Measurements from ENCODE around the gene TMEM145. TPM values are rescaled to one million over a fixed set of nuclear protein-coding genes. Genes with fewer than 3 reads are reported as not detected.
A peak's percentile ranks its signal among the peaks of the same experiment; 100 is the strongest.

TMEM145 gene
- total and polyA plus RNA-seq, 8 donors: 0.21 to 1.6 (median 0.89) TPM

DNA sequence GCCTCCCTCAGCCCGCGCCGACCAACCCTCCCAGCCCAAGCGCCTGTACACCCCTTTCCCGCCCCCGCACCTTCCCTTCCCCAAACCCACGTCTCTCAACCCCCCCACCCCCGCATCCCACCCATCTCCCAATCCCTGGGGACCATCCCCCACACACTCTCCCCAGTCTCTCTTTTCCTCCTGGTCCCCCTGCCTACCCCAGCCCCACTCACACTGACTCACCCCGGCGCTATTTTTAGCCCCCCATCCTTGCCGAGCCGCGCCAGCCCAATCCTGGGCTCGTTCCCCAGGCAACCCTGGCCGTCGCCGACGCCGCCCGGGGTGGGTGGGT is 32.3 kb upstream of the TMEM145 start:
- ATAC-seq: peak; percentile 6
- Histone ChIP-seq H3K36me3 (peaks cover 0 to under 1% of the 10 kb centered on the region in 2 donors), H3K4me3 (peak overlapping the region; percentile 75 to 76), H3K27ac (peak overlapping the region; percentile 89 to 94), H3K27me3 (no peaks in the 10 kb centered on the region), H3K4me1 (peaks cover 61 to 82% of the 10 kb centered on the region in 2 donors), H3K9me3 (no peaks in the 10 kb centered on the region)
- peak in 1 of 4 donors; percentile 59 for DNase-seq
- TF ChIP-seq, protein P1, sequence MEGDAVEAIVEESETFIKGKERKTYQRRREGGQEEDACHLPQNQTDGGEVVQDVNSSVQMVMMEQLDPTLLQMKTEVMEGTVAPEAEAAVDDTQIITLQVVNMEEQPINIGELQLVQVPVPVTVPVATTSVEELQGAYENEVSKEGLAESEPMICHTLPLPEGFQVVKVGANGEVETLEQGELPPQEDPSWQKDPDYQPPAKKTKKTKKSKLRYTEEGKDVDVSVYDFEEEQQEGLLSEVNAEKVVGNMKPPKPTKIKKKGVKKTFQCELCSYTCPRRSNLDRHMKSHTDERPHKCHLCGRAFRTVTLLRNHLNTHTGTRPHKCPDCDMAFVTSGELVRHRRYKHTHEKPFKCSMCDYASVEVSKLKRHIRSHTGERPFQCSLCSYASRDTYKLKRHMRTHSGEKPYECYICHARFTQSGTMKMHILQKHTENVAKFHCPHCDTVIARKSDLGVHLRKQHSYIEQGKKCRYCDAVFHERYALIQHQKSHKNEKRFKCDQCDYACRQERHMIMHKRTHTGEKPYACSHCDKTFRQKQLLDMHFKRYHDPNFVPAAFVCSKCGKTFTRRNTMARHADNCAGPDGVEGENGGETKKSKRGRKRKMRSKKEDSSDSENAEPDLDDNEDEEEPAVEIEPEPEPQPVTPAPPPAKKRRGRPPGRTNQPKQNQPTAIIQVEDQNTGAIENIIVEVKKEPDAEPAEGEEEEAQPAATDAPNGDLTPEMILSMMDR (IDR thresholded peaks at IDR 0.05): no peak
- intact Hi-C loops (cut with DNase I): no loop called here

DNA sequence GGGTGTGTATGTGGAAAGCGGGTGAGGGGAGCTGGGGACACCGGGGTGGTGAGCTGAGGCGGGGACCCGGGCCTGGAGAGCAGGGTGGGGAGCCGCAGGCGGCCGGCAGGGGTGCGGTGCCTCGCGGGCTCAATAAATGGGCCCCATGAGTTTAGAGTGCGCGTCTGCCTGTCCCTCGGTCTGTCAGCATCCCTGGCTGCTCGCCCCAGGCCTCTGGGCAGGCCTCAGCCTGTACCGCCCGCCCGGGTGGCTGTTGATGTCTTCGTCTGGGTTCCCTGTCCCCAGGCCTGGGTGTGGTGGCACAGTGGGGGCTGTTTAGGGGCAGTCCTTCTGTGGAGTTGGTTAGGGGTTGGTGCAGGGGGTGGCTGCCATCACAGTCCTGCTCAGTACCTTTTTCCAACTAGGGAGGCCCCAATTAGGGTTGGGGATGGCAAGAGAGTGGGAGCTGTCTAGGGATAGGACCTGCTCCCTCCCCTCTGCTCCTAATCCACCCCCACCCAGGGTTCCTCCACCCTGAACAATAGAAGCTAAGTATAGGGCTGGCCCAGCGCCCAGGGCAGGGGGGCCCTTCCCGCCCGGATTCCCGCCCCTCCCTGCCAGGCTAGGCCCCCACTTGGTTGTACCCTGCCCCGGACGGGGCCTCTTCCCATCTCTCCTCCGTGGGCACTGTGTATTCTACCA is 31.8 kb upstream of the TMEM145 start:
- ATAC-seq (no peak), DNase-seq (peak in 2 of 4 donors; percentile 52 to 63)
- H3K27ac ChIP-seq: peak overlapping the region; percentile 89 to 94
- H3K4me1 ChIP-seq: peaks cover 63 to 82% of the 10 kb centered on the region in 2 donors
- H3K4me3 ChIP-seq: peak overlapping the region; percentile 13 to 75
- H3K36me3 ChIP-seq: no peaks in the 10 kb centered on the region
- H3K9me3 ChIP-seq: no peaks in the 10 kb centered on the region
- TF ChIP-seq, protein P1 (IDR thresholded peaks at IDR 0.05): no peak
- intact Hi-C loops (cut with DNase I): no loop called here
- no peaks in the 10 kb centered on the region for H3K27me3 ChIP-seq

GRCh38 chr19:42281827-42282762 is 31.0 kb upstream of the TMEM145 start:
- H3K27ac ChIP-seq: peak overlapping the region; percentile 89 to 94
- peaks cover 63 to 79% of the 10 kb centered on the region in 2 donors for H3K4me1 ChIP-seq
- TF ChIP-seq, protein P1 (IDR thresholded peaks at IDR 0.05): no peak
- H3K27me3 ChIP-seq: no peaks in the 10 kb centered on the region
- peak overlapping the region in 1 of 2 donors; percentile 75 for H3K4me3 ChIP-seq
- peaks cover 0 to 4% of the 10 kb centered on the region in 2 donors for H3K36me3 ChIP-seq
- DNase-seq (no peak), ATAC-seq (no peak)
- H3K9me3 ChIP-seq: no peaks in the 10 kb centered on the region
- intact Hi-C loops (cut with DNase I): no loop called here

DNA sequence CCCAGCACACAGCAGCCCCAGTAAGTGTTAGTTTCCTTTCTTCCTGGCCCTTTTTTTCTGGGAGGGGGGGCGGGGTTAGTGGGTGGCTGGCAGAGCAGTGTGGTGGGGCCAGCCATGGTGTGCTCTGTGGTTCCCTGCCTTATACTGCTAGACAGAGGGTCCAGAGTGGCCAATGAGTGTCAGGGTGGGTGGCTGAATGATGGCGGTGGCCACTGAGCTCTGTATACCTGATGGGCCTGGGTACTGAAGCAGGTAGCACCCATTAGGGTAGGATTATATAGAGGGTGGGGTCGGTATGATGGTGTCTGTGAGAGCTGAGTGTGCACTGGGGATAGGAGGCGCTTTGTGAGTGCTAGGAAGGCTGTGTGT is 30.3 kb upstream of the TMEM145 start:
- TF ChIP-seq, protein P1 (IDR thresholded peaks at IDR 0.05): no peak
- H3K27ac ChIP-seq: peak overlapping the region; percentile 89 to 94
- intact Hi-C loops (cut with DNase I): no loop called here
- H3K36me3 ChIP-seq: peaks cover 0 to 11% of the 10 kb centered on the region in 2 donors
- DNase-seq: no peak
- no peaks in the 10 kb centered on the region for H3K9me3 ChIP-seq
- peak overlapping the region in 1 of 2 donors; percentile 62 for H3K4me3 ChIP-seq
- H3K27me3 ChIP-seq: no peaks in the 10 kb centered on the region
- ATAC-seq: no peak
- H3K4me1 ChIP-seq: peaks cover 59 to 74% of the 10 kb centered on the region in 2 donors
